ENCODE data around the gene GDPD3. TPM values are rescaled to one million over a fixed set of nuclear protein-coding genes. Genes with fewer than 3 reads are reported as not detected.

Gene GDPD3
- total and polyA plus RNA-seq, 9 of the 15 experiments (the other 6 are each of a cell fraction or from before 2014, with no cell fraction given): 0.47 to 3.9 (median 1.1) TPM

GRCh38 chr16:30091474-30092372, 21.6 kb downstream of the GDPD3 start, which contains the start of gene TBX6 (continued):
- TF ChIP-seq NCOR1 (IDR thresholded peaks at IDR 0.05): no peak
- TF ChIP-seq THRAP3 (IDR thresholded peaks at IDR 0.05; ENCODE audit: borderline replicate concordance): no peak
- no peak for TF ChIP-seq NR1H2 (CRISPR knock-in tag; IDR thresholded peaks at IDR 0.05)
- no peak for TF ChIP-seq ZNF121 (CRISPR knock-in tag; conservative IDR thresholded peaks at IDR 0.05)
- no peak for TF ChIP-seq HBP1 (CRISPR knock-in tag; IDR thresholded peaks at IDR 0.05)
- TF ChIP-seq, protein P1, sequence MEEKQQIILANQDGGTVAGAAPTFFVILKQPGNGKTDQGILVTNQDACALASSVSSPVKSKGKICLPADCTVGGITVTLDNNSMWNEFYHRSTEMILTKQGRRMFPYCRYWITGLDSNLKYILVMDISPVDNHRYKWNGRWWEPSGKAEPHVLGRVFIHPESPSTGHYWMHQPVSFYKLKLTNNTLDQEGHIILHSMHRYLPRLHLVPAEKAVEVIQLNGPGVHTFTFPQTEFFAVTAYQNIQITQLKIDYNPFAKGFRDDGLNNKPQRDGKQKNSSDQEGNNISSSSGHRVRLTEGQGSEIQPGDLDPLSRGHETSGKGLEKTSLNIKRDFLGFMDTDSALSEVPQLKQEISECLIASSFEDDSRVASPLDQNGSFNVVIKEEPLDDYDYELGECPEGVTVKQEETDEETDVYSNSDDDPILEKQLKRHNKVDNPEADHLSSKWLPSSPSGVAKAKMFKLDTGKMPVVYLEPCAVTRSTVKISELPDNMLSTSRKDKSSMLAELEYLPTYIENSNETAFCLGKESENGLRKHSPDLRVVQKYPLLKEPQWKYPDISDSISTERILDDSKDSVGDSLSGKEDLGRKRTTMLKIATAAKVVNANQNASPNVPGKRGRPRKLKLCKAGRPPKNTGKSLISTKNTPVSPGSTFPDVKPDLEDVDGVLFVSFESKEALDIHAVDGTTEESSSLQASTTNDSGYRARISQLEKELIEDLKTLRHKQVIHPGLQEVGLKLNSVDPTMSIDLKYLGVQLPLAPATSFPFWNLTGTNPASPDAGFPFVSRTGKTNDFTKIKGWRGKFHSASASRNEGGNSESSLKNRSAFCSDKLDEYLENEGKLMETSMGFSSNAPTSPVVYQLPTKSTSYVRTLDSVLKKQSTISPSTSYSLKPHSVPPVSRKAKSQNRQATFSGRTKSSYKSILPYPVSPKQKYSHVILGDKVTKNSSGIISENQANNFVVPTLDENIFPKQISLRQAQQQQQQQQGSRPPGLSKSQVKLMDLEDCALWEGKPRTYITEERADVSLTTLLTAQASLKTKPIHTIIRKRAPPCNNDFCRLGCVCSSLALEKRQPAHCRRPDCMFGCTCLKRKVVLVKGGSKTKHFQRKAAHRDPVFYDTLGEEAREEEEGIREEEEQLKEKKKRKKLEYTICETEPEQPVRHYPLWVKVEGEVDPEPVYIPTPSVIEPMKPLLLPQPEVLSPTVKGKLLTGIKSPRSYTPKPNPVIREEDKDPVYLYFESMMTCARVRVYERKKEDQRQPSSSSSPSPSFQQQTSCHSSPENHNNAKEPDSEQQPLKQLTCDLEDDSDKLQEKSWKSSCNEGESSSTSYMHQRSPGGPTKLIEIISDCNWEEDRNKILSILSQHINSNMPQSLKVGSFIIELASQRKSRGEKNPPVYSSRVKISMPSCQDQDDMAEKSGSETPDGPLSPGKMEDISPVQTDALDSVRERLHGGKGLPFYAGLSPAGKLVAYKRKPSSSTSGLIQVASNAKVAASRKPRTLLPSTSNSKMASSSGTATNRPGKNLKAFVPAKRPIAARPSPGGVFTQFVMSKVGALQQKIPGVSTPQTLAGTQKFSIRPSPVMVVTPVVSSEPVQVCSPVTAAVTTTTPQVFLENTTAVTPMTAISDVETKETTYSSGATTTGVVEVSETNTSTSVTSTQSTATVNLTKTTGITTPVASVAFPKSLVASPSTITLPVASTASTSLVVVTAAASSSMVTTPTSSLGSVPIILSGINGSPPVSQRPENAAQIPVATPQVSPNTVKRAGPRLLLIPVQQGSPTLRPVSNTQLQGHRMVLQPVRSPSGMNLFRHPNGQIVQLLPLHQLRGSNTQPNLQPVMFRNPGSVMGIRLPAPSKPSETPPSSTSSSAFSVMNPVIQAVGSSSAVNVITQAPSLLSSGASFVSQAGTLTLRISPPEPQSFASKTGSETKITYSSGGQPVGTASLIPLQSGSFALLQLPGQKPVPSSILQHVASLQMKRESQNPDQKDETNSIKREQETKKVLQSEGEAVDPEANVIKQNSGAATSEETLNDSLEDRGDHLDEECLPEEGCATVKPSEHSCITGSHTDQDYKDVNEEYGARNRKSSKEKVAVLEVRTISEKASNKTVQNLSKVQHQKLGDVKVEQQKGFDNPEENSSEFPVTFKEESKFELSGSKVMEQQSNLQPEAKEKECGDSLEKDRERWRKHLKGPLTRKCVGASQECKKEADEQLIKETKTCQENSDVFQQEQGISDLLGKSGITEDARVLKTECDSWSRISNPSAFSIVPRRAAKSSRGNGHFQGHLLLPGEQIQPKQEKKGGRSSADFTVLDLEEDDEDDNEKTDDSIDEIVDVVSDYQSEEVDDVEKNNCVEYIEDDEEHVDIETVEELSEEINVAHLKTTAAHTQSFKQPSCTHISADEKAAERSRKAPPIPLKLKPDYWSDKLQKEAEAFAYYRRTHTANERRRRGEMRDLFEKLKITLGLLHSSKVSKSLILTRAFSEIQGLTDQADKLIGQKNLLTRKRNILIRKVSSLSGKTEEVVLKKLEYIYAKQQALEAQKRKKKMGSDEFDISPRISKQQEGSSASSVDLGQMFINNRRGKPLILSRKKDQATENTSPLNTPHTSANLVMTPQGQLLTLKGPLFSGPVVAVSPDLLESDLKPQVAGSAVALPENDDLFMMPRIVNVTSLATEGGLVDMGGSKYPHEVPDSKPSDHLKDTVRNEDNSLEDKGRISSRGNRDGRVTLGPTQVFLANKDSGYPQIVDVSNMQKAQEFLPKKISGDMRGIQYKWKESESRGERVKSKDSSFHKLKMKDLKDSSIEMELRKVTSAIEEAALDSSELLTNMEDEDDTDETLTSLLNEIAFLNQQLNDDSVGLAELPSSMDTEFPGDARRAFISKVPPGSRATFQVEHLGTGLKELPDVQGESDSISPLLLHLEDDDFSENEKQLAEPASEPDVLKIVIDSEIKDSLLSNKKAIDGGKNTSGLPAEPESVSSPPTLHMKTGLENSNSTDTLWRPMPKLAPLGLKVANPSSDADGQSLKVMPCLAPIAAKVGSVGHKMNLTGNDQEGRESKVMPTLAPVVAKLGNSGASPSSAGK (IDR thresholded peaks at IDR 0.05): peak; percentile 74
- no peak; the same call in 1 of the 2 replicates for TF ChIP-seq STAT5A (IDR thresholded peaks at IDR 0.05; ENCODE audit: borderline replicate concordance, low read length)
- TF ChIP-seq ZNF311 (CRISPR knock-in tag; IDR thresholded peaks at IDR 0.05): no peak
- TF ChIP-seq, protein P2, sequence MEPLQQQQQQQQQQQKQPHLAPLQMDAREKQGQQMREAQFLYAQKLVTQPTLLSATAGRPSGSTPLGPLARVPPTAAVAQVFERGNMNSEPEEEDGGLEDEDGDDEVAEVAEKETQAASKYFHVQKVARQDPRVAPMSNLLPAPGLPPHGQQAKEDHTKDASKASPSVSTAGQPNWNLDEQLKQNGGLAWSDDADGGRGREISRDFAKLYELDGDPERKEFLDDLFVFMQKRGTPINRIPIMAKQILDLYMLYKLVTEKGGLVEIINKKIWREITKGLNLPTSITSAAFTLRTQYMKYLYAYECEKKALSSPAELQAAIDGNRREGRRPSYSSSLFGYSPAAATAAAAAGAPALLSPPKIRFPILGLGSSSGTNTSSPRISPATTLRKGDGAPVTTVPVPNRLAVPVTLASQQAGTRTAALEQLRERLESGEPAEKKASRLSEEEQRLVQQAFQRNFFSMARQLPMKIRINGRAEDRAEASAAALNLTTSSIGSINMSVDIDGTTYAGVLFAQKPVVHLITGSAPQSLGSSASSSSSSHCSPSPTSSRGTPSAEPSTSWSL (CRISPR knock-in tag; IDR thresholded peaks at IDR 0.05; ENCODE audit: borderline replicate concordance): no peak
- TF ChIP-seq CBX5 (IDR thresholded peaks at IDR 0.05; ENCODE audit: borderline replicate concordance, low read depth): no peak

Data from K562 (cell line).